ENCODE data around the gene PCSK4. TPM values are rescaled to one million over a fixed set of nuclear protein-coding genes. Genes with fewer than 3 reads are reported as not detected.
A peak's percentile ranks its signal among the peaks of the same experiment; 100 is the strongest.

Gene PCSK4
- total and polyA plus RNA-seq, 9 of the 15 experiments (the other 6 are each of a cell fraction or from before 2014, with no cell fraction given) = 0.01 to 9.1 (median 2.1) TPM; not detected in 1

GRCh38 chr19:1507763-1508506 lies 17.8 kb upstream of the PCSK4 start (continued):
- TF ChIP-seq PKNOX1 (IDR thresholded peaks at IDR 0.05) (peak; percentile 89), NFIC (IDR thresholded peaks at IDR 0.05) (0 out of 2 replicates have a peak, but pooled peaks have one; percentile 27), REST (IDR thresholded peaks at IDR 0.05; ENCODE audit: borderline replicate concordance) (no peak), REST (CRISPR knock-in tag; IDR thresholded peaks at IDR 0.05; ENCODE audit: low read depth) (no peak), MBD2 (IDR thresholded peaks at IDR 0.05; ENCODE audit: borderline replicate concordance, low read depth) (peak; percentile 98), PYGO2 (tag; IDR thresholded peaks at IDR 0.05) (no peak), OTX1 (CRISPR knock-in tag; IDR thresholded peaks at IDR 0.05) (0 out of 2 replicates have a peak, but pooled peaks have one; percentile 13), CREM (IDR thresholded peaks at IDR 0.05; ENCODE audit: low read depth) (peak; percentile 96), RBBP5 (IDR thresholded peaks at IDR 0.05; ENCODE audit: borderline replicate concordance, insufficient read depth, low read length, poor library complexity, severe bottlenecking) (peak; percentile 64), SRSF7 (optimal IDR thresholded peaks at IDR 0.05; ENCODE audit: low read depth, low read length) (no peak), ZFX (CRISPR knock-in tag; IDR thresholded peaks at IDR 0.05) (0 out of 2 replicates have a peak, but pooled peaks have one; percentile 28), KDM5B (IDR thresholded peaks at IDR 0.05; ENCODE audit: insufficient replicate concordance, low read depth, low read length) (peak; percentile 40), LCOR (CRISPR knock-in tag; IDR thresholded peaks at IDR 0.05) (no peak), GATAD2A (IDR thresholded peaks at IDR 0.05) (0 out of 2 replicates have a peak, but pooled peaks have one; percentile 34), ETV1 (tag; conservative IDR thresholded peaks at IDR 0.05; ENCODE audit: low read depth) (0 out of 2 replicates have a peak, but pooled peaks have one; percentile 27)
- TF ChIP-seq, protein P1, sequence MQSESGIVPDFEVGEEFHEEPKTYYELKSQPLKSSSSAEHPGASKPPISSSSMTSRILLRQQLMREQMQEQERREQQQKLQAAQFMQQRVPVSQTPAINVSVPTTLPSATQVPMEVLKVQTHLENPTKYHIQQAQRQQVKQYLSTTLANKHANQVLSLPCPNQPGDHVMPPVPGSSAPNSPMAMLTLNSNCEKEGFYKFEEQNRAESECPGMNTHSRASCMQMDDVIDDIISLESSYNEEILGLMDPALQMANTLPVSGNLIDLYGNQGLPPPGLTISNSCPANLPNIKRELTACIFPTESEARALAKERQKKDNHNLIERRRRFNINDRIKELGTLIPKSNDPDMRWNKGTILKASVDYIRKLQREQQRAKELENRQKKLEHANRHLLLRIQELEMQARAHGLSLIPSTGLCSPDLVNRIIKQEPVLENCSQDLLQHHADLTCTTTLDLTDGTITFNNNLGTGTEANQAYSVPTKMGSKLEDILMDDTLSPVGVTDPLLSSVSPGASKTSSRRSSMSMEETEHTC (IDR thresholded peaks at IDR 0.05) = no peak
- TF ChIP-seq, protein P2, sequence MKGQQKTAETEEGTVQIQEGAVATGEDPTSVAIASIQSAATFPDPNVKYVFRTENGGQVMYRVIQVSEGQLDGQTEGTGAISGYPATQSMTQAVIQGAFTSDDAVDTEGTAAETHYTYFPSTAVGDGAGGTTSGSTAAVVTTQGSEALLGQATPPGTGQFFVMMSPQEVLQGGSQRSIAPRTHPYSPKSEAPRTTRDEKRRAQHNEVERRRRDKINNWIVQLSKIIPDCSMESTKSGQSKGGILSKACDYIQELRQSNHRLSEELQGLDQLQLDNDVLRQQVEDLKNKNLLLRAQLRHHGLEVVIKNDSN (CRISPR knock-in tag; IDR thresholded peaks at IDR 0.05) = peak; percentile 69
